Measurements from ENCODE around the gene MAJIN. TPM values are rescaled to one million over a fixed set of nuclear protein-coding genes. Genes with fewer than 3 reads are reported as not detected.

Gene MAJIN
- total and polyA plus RNA-seq, 9 of the 15 experiments (the other 6 are each of a cell fraction or from before 2014, with no cell fraction given), result 0.17 to 0.83 (median 0.24) TPM; not detected in 2

GRCh38 chr11:64916040-64916774 lies 55.7 kb downstream of the MAJIN start (continued):
- TF ChIP-seq, protein P1, sequence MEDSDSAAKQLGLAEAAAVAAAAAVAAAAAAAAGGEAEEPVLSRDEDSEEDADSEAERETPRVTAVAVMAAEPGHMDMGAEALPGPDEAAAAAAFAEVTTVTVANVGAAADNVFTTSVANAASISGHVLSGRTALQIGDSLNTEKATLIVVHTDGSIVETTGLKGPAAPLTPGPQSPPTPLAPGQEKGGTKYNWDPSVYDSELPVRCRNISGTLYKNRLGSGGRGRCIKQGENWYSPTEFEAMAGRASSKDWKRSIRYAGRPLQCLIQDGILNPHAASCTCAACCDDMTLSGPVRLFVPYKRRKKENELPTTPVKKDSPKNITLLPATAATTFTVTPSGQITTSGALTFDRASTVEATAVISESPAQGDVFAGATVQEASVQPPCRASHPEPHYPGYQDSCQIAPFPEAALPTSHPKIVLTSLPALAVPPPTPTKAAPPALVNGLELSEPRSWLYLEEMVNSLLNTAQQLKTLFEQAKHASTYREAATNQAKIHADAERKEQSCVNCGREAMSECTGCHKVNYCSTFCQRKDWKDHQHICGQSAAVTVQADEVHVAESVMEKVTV (CRISPR knock-in tag; IDR thresholded peaks at IDR 0.05), result no peak
- TF ChIP-seq ARID2 (IDR thresholded peaks at IDR 0.05) (no peak), ZNF184 (CRISPR knock-in tag; IDR thresholded peaks at IDR 0.05) (no peak), HEY1 (CRISPR knock-in tag; IDR thresholded peaks at IDR 0.05; ENCODE audit: borderline replicate concordance) (no peak), MAX (CRISPR knock-in tag; IDR thresholded peaks at IDR 0.05) (peak; percentile 69), KDM5B (IDR thresholded peaks at IDR 0.05; ENCODE audit: insufficient replicate concordance, low read depth, low read length) (peak; percentile 27), POU5F1 (IDR thresholded peaks at IDR 0.05; ENCODE audit: borderline replicate concordance, low read depth, low read length, partially characterized antibody) (no peak), MNT (conservative IDR thresholded peaks at IDR 0.05) (peak; percentile 94 to 96), EP300 (IDR thresholded peaks at IDR 0.05; ENCODE audit: low read length) (no peak), MTA2 (IDR thresholded peaks at IDR 0.05; ENCODE audit: low read depth) (no peak), ZKSCAN1 (IDR thresholded peaks at IDR 0.05; ENCODE audit: low read depth, low read length) (0 out of 2 replicates have a peak, but pooled peaks have one; percentile 13), CBX3 (IDR thresholded peaks at IDR 0.05; ENCODE audit: borderline replicate concordance in 1 of 2, low read length in 2 of 2) (no peak; a peak in 1 of 3 replicates), ZBTB9 (CRISPR knock-in tag; IDR thresholded peaks at IDR 0.05) (no peak)
- TF ChIP-seq, protein P2, sequence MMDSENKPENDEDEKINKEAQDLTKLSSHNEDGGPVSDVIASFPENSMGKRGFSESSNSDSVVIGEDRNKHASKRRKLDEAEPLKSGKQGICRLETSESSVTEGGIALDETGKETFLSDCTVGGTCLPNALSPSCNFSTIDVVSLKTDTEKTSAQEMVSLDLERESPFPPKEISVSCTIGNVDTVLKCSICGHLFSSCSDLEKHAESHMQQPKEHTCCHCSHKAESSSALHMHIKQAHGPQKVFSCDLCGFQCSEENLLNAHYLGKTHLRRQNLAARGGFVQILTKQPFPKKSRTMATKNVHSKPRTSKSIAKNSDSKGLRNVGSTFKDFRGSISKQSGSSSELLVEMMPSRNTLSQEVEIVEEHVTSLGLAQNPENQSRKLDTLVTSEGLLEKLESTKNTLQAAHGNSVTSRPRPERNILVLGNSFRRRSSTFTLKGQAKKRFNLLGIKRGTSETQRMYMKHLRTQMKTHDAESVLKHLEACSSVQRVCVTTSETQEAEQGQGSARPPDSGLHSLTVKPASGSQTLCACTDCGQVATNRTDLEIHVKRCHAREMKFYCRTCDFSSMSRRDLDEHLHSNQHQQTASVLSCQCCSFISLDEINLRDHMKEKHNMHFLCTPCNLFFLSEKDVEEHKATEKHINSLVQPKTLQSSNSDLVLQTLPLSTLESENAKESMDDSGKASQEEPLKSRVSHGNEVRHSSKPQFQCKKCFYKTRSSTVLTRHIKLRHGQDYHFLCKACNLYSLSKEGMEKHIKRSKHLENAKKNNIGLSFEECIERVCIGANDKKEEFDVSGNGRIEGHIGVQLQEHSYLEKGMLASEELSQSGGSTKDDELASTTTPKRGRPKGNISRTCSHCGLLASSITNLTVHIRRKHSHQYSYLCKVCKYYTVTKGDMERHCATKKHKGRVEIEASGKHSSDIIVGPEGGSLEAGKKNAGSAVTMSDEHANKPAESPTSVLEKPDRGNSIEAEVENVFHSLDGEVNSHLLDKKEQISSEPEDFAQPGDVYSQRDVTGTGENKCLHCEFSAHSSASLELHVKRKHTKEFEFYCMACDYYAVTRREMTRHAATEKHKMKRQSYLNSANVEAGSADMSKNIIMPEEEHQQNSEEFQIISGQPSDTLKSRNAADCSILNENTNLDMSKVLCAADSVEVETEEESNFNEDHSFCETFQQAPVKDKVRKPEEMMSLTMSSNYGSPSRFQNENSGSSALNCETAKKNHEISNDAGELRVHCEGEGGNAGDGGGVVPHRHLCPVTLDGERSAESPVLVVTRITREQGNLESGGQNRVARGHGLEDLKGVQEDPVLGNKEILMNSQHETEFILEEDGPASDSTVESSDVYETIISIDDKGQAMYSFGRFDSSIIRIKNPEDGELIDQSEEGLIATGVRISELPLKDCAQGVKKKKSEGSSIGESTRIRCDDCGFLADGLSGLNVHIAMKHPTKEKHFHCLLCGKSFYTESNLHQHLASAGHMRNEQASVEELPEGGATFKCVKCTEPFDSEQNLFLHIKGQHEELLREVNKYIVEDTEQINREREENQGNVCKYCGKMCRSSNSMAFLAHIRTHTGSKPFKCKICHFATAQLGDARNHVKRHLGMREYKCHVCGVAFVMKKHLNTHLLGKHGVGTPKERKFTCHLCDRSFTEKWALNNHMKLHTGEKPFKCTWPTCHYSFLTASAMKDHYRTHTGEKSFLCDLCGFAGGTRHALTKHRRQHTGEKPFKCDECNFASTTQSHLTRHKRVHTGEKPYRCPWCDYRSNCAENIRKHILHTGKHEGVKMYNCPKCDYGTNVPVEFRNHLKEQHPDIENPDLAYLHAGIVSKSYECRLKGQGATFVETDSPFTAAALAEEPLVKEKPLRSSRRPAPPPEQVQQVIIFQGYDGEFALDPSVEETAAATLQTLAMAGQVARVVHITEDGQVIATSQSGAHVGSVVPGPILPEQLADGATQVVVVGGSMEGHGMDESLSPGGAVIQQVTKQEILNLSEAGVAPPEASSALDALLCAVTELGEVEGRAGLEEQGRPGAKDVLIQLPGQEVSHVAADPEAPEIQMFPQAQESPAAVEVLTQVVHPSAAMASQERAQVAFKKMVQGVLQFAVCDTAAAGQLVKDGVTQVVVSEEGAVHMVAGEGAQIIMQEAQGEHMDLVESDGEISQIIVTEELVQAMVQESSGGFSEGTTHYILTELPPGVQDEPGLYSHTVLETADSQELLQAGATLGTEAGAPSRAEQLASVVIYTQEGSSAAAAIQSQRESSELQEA (IDR thresholded peaks at IDR 0.05; ENCODE audit: low read depth), result no peak

Data from K562 (cell line).